HCT116 (cell line): ENCODE measurements around the gene UCHL5.

Experiments used
- CEBPB ChIP-seq: IDR thresholded peaks from 2 replicates; pipeline ENCODE4 v1.6.1; 2012; ENCODE audit warnings: low read depth
- EGR1 ChIP-seq: IDR thresholded peaks from 2 replicates; pipeline ENCODE4 v1.6.1; 2012; ENCODE audit warnings: low read depth
- EZH2 ChIP-seq: fragments of 200-600 bp; sonication (generic); IDR thresholded peaks from 2 replicates; pipeline ENCODE4 v1.6.1; 2017; ENCODE audit warnings: antibody characterized with exemption, mixed run types
- EZH2phosphoT487 ChIP-seq: fragments of 200-600 bp; IDR thresholded peaks from 2 replicates; pipeline ENCODE4 v1.6.1; 2018; ENCODE audit warnings: antibody characterized with exemption, borderline replicate concordance
- FOSL1 ChIP-seq: IDR thresholded peaks from 2 replicates; pipeline ENCODE4 v1.6.1; 2012; ENCODE audit warnings: low read depth
- POLR2A ChIP-seq: IDR thresholded peaks from 2 replicates; pipeline ENCODE4 v1.7.0; 2011; ENCODE audit warnings: borderline replicate concordance; ENCODE audit not compliant: insufficient read depth, insufficient read length; ENCODE audit errors: extremely low read depth
- POLR2AphosphoS5 ChIP-seq: IDR thresholded peaks from 2 replicates; pipeline ENCODE4 v1.6.1; 2011; ENCODE audit warnings: mild to moderate bottlenecking, low read depth, low read length, moderate library complexity
- RAD21 ChIP-seq: IDR thresholded peaks from 2 replicates; pipeline ENCODE4 v1.6.1; 2012; ENCODE audit warnings: low read depth, mild to moderate bottlenecking
- SP1 ChIP-seq: IDR thresholded peaks from 2 replicates; pipeline ENCODE4 v1.6.1; 2012; ENCODE audit warnings: low read depth
- ZNF274 ChIP-seq: fragments of 200-500 bp; sonication (Bioruptor generic); IDR thresholded peaks from 2 replicates; pipeline ENCODE4 v1.6.1; 2014; ENCODE audit warnings: mild to moderate bottlenecking, low read depth, low read length, inconsistent platforms
- TF ChIP-seq, protein P1 (sequence below), 3 experiments: fragments of 200-600 bp in 1 of 3; sonication (generic) in 1 of 3; IDR thresholded peaks in 2 of 3; conservative IDR thresholded peaks in 1 of 3; 2 replicates each; pipeline ENCODE4 v1.5.1; 2012 to 2017; ENCODE audit warnings: low read depth in 2 of 3, low read length in 2 of 3, antibody characterized with exemption in 1 of 3, borderline replicate concordance in 1 of 3, control low read depth in 1 of 3, mild to moderate bottlenecking in 1 of 3, mixed read lengths in 1 of 3, mixed run types in 1 of 3, moderate library complexity in 1 of 3; ENCODE audit not compliant: insufficient read depth in 1 of 3
- TF ChIP-seq, protein P2 (sequence below): IDR thresholded peaks from 2 replicates; pipeline ENCODE4 v1.6.1; 2012; ENCODE audit warnings: low read depth
- TF ChIP-seq, protein P3 (sequence below): IDR thresholded peaks from 2 replicates; pipeline ENCODE4 v1.6.1; 2012

DNA sequence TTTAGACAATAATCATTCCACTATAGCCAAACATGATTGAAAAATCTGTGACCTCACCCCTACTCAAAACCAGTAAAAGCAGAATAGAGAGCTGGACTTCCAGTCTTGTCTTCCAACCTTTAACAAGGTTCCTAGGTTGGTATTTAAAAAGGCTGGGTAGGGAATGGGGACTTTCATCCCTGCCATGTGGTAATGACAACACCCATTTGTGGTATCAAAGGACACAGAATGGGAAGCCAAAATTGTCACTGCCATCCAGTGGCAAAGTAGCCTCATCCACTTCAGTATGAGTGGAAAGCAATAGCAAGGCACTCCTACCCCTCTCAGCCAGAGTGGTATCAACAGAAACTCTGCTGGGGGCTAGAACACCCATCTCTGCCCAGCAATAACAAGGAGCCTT, 33.9 kb downstream of the UCHL5 start:
- TF ChIP-seq EZH2, result no peak
- no peak for TF ChIP-seq POLR2AphosphoS5
- TF ChIP-seq POLR2A, result no peak
- TF ChIP-seq, protein P1, sequence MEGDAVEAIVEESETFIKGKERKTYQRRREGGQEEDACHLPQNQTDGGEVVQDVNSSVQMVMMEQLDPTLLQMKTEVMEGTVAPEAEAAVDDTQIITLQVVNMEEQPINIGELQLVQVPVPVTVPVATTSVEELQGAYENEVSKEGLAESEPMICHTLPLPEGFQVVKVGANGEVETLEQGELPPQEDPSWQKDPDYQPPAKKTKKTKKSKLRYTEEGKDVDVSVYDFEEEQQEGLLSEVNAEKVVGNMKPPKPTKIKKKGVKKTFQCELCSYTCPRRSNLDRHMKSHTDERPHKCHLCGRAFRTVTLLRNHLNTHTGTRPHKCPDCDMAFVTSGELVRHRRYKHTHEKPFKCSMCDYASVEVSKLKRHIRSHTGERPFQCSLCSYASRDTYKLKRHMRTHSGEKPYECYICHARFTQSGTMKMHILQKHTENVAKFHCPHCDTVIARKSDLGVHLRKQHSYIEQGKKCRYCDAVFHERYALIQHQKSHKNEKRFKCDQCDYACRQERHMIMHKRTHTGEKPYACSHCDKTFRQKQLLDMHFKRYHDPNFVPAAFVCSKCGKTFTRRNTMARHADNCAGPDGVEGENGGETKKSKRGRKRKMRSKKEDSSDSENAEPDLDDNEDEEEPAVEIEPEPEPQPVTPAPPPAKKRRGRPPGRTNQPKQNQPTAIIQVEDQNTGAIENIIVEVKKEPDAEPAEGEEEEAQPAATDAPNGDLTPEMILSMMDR (IDR thresholded peaks at IDR 0.05 in 2 of 3, conservative IDR thresholded peaks at IDR 0.05 in 1 of 3; ENCODE audit: borderline replicate concordance in 1 of 3, insufficient read depth in 1 of 3, low read depth in 2 of 3, low read length in 2 of 3), result no peak
- TF ChIP-seq EZH2phosphoT487, result no peak
- TF ChIP-seq, protein P2, sequence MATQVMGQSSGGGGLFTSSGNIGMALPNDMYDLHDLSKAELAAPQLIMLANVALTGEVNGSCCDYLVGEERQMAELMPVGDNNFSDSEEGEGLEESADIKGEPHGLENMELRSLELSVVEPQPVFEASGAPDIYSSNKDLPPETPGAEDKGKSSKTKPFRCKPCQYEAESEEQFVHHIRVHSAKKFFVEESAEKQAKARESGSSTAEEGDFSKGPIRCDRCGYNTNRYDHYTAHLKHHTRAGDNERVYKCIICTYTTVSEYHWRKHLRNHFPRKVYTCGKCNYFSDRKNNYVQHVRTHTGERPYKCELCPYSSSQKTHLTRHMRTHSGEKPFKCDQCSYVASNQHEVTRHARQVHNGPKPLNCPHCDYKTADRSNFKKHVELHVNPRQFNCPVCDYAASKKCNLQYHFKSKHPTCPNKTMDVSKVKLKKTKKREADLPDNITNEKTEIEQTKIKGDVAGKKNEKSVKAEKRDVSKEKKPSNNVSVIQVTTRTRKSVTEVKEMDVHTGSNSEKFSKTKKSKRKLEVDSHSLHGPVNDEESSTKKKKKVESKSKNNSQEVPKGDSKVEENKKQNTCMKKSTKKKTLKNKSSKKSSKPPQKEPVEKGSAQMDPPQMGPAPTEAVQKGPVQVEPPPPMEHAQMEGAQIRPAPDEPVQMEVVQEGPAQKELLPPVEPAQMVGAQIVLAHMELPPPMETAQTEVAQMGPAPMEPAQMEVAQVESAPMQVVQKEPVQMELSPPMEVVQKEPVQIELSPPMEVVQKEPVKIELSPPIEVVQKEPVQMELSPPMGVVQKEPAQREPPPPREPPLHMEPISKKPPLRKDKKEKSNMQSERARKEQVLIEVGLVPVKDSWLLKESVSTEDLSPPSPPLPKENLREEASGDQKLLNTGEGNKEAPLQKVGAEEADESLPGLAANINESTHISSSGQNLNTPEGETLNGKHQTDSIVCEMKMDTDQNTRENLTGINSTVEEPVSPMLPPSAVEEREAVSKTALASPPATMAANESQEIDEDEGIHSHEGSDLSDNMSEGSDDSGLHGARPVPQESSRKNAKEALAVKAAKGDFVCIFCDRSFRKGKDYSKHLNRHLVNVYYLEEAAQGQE, result no peak
- TF ChIP-seq FOSL1, result no peak
- no peak for TF ChIP-seq ZNF274
- TF ChIP-seq, protein P3, sequence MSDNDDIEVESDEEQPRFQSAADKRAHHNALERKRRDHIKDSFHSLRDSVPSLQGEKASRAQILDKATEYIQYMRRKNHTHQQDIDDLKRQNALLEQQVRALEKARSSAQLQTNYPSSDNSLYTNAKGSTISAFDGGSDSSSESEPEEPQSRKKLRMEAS, result no peak
- no peak for TF ChIP-seq EGR1
- TF ChIP-seq CEBPB, result no peak
- no peak for TF ChIP-seq SP1
- TF ChIP-seq RAD21, result no peak
